ENCODE results near the gene MT1A.

DNA sequence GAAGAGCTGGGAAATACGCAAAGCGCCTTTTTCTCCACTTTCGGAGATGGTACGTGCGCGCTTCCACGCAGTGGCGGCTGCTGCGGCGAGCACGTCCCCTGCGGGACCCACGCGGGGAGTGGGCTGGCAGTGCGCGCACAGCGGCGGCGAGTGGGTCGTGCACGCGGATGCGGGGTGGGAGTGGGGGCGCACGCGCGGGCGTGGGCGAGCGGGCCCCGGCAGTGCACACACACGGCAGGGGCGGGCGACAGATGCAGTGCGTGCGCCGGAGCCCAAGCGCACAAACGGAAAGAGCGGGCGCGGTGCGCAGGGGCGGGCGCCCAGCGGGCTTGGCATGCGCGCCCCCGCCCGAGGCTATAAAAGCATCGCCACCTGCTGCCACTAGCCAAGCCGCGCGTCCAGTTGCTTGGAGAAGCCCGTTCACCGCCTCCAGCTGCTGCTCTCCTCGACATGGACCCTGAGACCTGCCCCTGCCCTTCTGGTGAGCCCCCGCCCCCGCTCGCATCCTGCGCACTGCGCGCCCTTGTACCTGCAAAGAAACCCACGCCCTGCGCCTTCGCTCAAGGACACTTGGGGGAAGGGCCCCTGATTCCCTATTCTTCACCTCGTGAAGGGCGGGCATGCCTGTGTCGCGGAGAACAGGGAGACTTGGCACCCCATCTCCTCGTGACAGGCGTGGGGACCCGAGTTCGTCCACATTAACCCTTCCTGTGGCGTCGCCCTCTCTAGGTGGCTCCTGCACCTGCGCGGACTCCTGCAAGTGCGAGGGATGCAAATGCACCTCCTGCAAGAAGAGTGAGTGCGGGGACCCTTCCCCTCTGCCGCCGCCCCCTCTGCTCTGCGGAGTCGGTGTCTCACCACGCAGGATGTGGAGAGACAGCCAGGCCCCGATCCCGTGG is 49.1 kb upstream of the MT1A start, which contains the start of gene MT3:
- TF ChIP-seq, protein P1, sequence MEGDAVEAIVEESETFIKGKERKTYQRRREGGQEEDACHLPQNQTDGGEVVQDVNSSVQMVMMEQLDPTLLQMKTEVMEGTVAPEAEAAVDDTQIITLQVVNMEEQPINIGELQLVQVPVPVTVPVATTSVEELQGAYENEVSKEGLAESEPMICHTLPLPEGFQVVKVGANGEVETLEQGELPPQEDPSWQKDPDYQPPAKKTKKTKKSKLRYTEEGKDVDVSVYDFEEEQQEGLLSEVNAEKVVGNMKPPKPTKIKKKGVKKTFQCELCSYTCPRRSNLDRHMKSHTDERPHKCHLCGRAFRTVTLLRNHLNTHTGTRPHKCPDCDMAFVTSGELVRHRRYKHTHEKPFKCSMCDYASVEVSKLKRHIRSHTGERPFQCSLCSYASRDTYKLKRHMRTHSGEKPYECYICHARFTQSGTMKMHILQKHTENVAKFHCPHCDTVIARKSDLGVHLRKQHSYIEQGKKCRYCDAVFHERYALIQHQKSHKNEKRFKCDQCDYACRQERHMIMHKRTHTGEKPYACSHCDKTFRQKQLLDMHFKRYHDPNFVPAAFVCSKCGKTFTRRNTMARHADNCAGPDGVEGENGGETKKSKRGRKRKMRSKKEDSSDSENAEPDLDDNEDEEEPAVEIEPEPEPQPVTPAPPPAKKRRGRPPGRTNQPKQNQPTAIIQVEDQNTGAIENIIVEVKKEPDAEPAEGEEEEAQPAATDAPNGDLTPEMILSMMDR (IDR thresholded peaks at IDR 0.05; ENCODE audit: low read depth, low read length): no peak
- no peak for TF ChIP-seq POLR2A (IDR thresholded peaks at IDR 0.05; ENCODE audit: extremely low read depth, insufficient read length)
- TF ChIP-seq, protein P2, sequence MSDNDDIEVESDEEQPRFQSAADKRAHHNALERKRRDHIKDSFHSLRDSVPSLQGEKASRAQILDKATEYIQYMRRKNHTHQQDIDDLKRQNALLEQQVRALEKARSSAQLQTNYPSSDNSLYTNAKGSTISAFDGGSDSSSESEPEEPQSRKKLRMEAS (IDR thresholded peaks at IDR 0.05; ENCODE audit: low read depth, low read length): no peak
